ENCODE data around the gene SIGLEC11.

DNA sequence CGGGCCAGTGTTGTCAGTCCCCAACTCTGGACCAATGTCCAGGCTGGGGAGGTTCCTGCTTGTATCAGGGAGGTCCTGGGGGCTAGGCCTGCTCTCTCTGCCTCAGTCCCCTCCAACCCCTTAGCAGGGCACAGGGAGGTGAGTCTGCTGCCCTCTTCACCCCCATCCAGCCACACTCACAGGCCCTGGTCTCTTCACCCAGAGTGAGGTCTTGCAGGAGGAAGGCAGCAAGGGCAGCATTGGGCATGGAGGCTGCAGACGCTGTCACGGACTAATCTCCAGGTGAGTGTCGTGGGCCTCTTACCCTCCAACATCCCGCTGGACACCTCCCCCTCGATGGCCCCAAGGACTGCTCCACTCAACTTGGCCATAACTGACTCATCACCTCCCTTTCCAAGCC lies 11.9 kb upstream of the SIGLEC11 start:
- TF ChIP-seq POLR2AphosphoS5 (IDR thresholded peaks at IDR 0.05; ENCODE audit: low read depth, low read length) (no peak), POLR2A (IDR thresholded peaks at IDR 0.05; ENCODE audit: low read depth, low read length) (no peak), TAF1 (IDR thresholded peaks at IDR 0.05; ENCODE audit: borderline replicate concordance, low read depth, low read length) (no peak)

All from GM12892 (cell line).